ENCODE data around the gene CYB5R2. TPM values are rescaled to one million over a fixed set of nuclear protein-coding genes. Genes with fewer than 3 reads are reported as not detected.

The CYB5R2 gene
- 0.20 and 0.23 TPM in 2 replicates for polyA plus RNA-seq (2012; rRNA removed)
- polyA plus RNA-seq (2012; cell fraction: cytosol; rRNA removed) = not detected in 2 replicates
- 1.2 and 1.7 TPM in 2 replicates for polyA plus RNA-seq (2012; cell fraction: nucleus; rRNA removed)

- H3K4me3 ChIP-seq (ENCODE audit: low read depth in 2 of 2, low read length in 1 of 2) = no peak within 1 kb of the TSS; a peak in 1 of 4 replicates
- H4K20me1 ChIP-seq (ENCODE audit: insufficient read depth) = no peaks in the 10 kb centered on the region
- ChIA-PET CTCF (interaction anchor here (0.7 to 2.0 kb wide), 4 partner anchors 8 to 102 kb away, joined by 3 to 8 read pairs (median 3); no protein-coding TSS in a partner anchor), POLR2A (no interaction called here)
- no peak within 1 kb of the TSS for H2AFZ ChIP-seq (ENCODE audit: low read depth)
- TF ChIP-seq, protein P1, sequence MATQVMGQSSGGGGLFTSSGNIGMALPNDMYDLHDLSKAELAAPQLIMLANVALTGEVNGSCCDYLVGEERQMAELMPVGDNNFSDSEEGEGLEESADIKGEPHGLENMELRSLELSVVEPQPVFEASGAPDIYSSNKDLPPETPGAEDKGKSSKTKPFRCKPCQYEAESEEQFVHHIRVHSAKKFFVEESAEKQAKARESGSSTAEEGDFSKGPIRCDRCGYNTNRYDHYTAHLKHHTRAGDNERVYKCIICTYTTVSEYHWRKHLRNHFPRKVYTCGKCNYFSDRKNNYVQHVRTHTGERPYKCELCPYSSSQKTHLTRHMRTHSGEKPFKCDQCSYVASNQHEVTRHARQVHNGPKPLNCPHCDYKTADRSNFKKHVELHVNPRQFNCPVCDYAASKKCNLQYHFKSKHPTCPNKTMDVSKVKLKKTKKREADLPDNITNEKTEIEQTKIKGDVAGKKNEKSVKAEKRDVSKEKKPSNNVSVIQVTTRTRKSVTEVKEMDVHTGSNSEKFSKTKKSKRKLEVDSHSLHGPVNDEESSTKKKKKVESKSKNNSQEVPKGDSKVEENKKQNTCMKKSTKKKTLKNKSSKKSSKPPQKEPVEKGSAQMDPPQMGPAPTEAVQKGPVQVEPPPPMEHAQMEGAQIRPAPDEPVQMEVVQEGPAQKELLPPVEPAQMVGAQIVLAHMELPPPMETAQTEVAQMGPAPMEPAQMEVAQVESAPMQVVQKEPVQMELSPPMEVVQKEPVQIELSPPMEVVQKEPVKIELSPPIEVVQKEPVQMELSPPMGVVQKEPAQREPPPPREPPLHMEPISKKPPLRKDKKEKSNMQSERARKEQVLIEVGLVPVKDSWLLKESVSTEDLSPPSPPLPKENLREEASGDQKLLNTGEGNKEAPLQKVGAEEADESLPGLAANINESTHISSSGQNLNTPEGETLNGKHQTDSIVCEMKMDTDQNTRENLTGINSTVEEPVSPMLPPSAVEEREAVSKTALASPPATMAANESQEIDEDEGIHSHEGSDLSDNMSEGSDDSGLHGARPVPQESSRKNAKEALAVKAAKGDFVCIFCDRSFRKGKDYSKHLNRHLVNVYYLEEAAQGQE (IDR thresholded peaks at IDR 0.05; ENCODE audit: low read depth, low read length) = no peak
- TF ChIP-seq NFIC (IDR thresholded peaks at IDR 0.05; ENCODE audit: borderline replicate concordance) = no peak
- peaks cover 0 to 7% of the 10 kb centered on the region in 2 experiments; a peak in 1 of 4 replicates for H3K4me1 ChIP-seq (ENCODE audit: control insufficient read depth in 1 of 2, insufficient read depth in 2 of 2, low read depth in 1 of 2, low read length in 1 of 2)
- H3K9ac ChIP-seq = no peak within 1 kb of the TSS
- no peaks in the 10 kb centered on the region for H3K9me2 ChIP-seq
- no peaks in the 10 kb centered on the region for H3K79me2 ChIP-seq (ENCODE audit: insufficient read depth)
- no peaks in the 10 kb centered on the region for H3K36me3 ChIP-seq (replicated peaks in 1 of 2; ENCODE audit: control insufficient read depth in 1 of 2, insufficient read depth in 2 of 2, low read length in 1 of 2)
- H3K27ac ChIP-seq (ENCODE audit: low read depth in 2 of 2, low read length in 1 of 2) = no peak within 1 kb of the TSS
- peaks cover 19% of the 10 kb centered on the region; the same call in 1 of the 2 replicates for H3K27me3 ChIP-seq (ENCODE audit: insufficient read depth)
- no peaks in the 10 kb centered on the region for H3F3A ChIP-seq (replicated peaks; ENCODE audit: insufficient read depth)
- DNase-seq = peak; percentile 39
- 54% methylated on average over 33 of the region's 40 CpGs for WGBS (ENCODE audit: low lambda C conversion rate)
- no peaks in the 10 kb centered on the region for H3K9me3 ChIP-seq
- H3K4me2 ChIP-seq = no peak within 1 kb of the TSS
Measured at GRCh38 chr11:7672960-7673723, at the start of gene CYB5R2. CYB5R2 (minus strand) TSS chr11:7673500; CDS start chr11:7672825, 675 bp downstream.

DNA sequence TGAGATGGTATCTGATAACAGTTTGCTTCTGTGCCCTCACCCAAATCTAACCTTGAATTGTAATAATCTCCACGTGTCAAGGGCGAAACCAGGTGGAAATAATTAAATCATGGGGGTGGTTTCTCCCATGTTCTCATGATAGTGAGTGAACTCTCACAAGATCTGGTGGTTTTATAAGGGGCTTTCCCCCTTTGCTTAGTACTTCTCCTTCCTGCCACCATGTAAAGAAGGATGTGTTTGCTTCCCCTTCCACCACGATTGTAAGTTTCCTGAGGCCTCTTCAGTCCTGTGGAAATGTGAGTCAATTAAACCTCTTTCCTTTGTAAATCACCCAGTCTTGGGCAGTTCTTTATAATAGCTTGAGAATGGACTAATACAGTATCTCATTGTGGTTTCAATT, 41.5 kb upstream of the CYB5R2 start:
- POLR2A ChIA-PET = no interaction called here
- Histone ChIP-seq H3K4me1 (ENCODE audit: control insufficient read depth in 1 of 2, insufficient read depth in 2 of 2, low read depth in 1 of 2, low read length in 1 of 2) (no peaks in the 10 kb centered on the region), H3K9me2 (no peaks in the 10 kb centered on the region), H3K9ac (no peak overlapping the region), H3K27ac (ENCODE audit: low read depth in 2 of 2, low read length in 1 of 2) (no peak overlapping the region), H3K27me3 (ENCODE audit: insufficient read depth) (no peaks in the 10 kb centered on the region), H3F3A (replicated peaks; ENCODE audit: insufficient read depth) (no peaks in the 10 kb centered on the region), H2AFZ (ENCODE audit: low read depth) (no peak overlapping the region), H3K4me2 (no peak overlapping the region), H3K36me3 (replicated peaks in 1 of 2; ENCODE audit: control insufficient read depth in 1 of 2, insufficient read depth in 2 of 2, low read length in 1 of 2) (no peaks in the 10 kb centered on the region), H3K9me3 (no peaks in the 10 kb centered on the region), H3K4me3 (ENCODE audit: low read depth in 2 of 2, low read length in 1 of 2) (no peak overlapping the region), H3K79me2 (ENCODE audit: insufficient read depth) (no peaks in the 10 kb centered on the region), H4K20me1 (ENCODE audit: insufficient read depth) (no peaks in the 10 kb centered on the region)
- CTCF ChIA-PET = no interaction called here
- WGBS (ENCODE audit: low lambda C conversion rate) = 0% methylated on average over 3 of the region's 3 CpGs
- no peak for TF ChIP-seq CTCF (IDR thresholded peaks at IDR 0.05)
- no peak for TF ChIP-seq FOXJ3 (CRISPR knock-in tag; IDR thresholded peaks at IDR 0.05)
- TF ChIP-seq FOSL2 (IDR thresholded peaks at IDR 0.05; ENCODE audit: borderline replicate concordance, low read depth) = no peak
- TF ChIP-seq MEF2A (IDR thresholded peaks at IDR 0.05; ENCODE audit: borderline replicate concordance, low read depth) = no peak
- TF ChIP-seq YY1 (IDR thresholded peaks at IDR 0.05; ENCODE audit: low read depth) = no peak
- TF ChIP-seq SIN3A (IDR thresholded peaks at IDR 0.05; ENCODE audit: borderline replicate concordance, low read depth, low read length) = no peak
- TF ChIP-seq CHD2 (IDR thresholded peaks at IDR 0.05; ENCODE audit: low read length, partially characterized antibody) = no peak
- no peak for TF ChIP-seq EP300 (IDR thresholded peaks at IDR 0.05; ENCODE audit: borderline replicate concordance in 1 of 2, low read depth in 1 of 2, low read length in 1 of 2)
- TF ChIP-seq, protein P2, sequence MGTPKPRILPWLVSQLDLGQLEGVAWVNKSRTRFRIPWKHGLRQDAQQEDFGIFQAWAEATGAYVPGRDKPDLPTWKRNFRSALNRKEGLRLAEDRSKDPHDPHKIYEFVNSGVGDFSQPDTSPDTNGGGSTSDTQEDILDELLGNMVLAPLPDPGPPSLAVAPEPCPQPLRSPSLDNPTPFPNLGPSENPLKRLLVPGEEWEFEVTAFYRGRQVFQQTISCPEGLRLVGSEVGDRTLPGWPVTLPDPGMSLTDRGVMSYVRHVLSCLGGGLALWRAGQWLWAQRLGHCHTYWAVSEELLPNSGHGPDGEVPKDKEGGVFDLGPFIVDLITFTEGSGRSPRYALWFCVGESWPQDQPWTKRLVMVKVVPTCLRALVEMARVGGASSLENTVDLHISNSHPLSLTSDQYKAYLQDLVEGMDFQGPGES (IDR thresholded peaks at IDR 0.05; ENCODE audit: low read depth, low read length) = no peak
- no peak for TF ChIP-seq USF2 (IDR thresholded peaks at IDR 0.05; ENCODE audit: borderline replicate concordance, low read depth, low read length)
- no peak for TF ChIP-seq GABPA (IDR thresholded peaks at IDR 0.05; ENCODE audit: low read depth)
- TF ChIP-seq NRF1 (IDR thresholded peaks at IDR 0.05; ENCODE audit: low read depth, low read length) = no peak
- no peak for TF ChIP-seq RXRA (IDR thresholded peaks at IDR 0.05; ENCODE audit: borderline replicate concordance, low read depth)
- TF ChIP-seq SMC3 (IDR thresholded peaks at IDR 0.05; ENCODE audit: low read depth, low read length) = no peak
- no peak for TF ChIP-seq EZH2phosphoT487 (IDR thresholded peaks at IDR 0.05; ENCODE audit: borderline replicate concordance, low read depth)
- no peak for DNase-seq

Data from SK-N-SH (cell line).